Measurements from ENCODE around the gene SEMA3F.

SEMA3F gene

DNA sequence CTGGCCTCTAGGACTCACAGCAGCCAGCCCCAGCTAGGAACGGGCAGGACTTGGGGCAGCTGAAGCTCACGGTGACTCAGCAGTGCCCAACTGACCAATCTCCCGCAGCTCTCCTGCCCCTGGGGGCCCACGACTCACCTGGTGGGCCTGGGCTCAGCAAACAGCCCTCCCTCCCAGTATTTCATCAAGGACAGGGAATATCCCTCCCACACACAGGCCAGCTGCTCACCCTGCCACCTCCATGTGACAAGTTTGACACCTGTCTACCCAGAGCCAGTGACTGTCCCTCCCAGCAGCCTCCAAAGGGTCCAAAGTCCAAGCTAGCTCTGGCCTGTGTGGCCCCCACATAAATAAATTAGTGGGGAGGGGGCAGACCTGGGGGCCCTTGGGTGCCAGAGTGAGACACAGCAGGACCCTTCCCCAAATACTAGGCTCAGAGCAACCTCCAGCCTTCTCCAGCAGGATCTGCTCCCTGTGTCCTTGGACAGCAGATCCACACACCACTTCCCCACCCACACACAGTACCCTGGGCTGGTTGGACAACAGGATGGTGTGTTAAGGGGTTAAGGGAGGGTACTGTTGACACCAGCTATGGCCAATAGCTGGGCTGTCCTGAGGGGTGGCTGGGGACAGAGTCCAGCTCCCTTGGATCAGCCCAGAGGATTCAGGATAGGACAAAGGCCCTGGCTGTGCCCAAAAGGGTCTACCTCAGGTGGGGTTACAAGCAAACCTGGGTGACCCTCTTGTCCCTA, 40.6 kb downstream of the SEMA3F start:
- TF ChIP-seq, protein P1, sequence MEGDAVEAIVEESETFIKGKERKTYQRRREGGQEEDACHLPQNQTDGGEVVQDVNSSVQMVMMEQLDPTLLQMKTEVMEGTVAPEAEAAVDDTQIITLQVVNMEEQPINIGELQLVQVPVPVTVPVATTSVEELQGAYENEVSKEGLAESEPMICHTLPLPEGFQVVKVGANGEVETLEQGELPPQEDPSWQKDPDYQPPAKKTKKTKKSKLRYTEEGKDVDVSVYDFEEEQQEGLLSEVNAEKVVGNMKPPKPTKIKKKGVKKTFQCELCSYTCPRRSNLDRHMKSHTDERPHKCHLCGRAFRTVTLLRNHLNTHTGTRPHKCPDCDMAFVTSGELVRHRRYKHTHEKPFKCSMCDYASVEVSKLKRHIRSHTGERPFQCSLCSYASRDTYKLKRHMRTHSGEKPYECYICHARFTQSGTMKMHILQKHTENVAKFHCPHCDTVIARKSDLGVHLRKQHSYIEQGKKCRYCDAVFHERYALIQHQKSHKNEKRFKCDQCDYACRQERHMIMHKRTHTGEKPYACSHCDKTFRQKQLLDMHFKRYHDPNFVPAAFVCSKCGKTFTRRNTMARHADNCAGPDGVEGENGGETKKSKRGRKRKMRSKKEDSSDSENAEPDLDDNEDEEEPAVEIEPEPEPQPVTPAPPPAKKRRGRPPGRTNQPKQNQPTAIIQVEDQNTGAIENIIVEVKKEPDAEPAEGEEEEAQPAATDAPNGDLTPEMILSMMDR (conservative IDR thresholded peaks at IDR 0.05; ENCODE audit: low read depth, low read length), result no peak
- Histone ChIP-seq H3K4me3 (IDR thresholded peaks at IDR 0.05; ENCODE audit: insufficient read depth, low read depth, low read length) (no peak overlapping the region), H3K79me2 (ENCODE audit: insufficient read depth, low read depth) (no peaks in the 10 kb centered on the region), H3K4me2 (no peak overlapping the region), H4K20me1 (ENCODE audit: insufficient read depth) (no peaks in the 10 kb centered on the region), H3K4me1 (ENCODE audit: low read depth, poor library complexity, severe bottlenecking) (no peaks in the 10 kb centered on the region), H3K27ac (no peak overlapping the region), H3K9ac (no peak overlapping the region), H2AFZ (ENCODE audit: low read depth) (no peak overlapping the region), H3K36me3 (ENCODE audit: insufficient read depth) (no peaks in the 10 kb centered on the region), H3K27me3 (ENCODE audit: insufficient read depth, low read depth) (peaks cover 34% of the 10 kb centered on the region; the same call in 1 of the 2 replicates)

DNA sequence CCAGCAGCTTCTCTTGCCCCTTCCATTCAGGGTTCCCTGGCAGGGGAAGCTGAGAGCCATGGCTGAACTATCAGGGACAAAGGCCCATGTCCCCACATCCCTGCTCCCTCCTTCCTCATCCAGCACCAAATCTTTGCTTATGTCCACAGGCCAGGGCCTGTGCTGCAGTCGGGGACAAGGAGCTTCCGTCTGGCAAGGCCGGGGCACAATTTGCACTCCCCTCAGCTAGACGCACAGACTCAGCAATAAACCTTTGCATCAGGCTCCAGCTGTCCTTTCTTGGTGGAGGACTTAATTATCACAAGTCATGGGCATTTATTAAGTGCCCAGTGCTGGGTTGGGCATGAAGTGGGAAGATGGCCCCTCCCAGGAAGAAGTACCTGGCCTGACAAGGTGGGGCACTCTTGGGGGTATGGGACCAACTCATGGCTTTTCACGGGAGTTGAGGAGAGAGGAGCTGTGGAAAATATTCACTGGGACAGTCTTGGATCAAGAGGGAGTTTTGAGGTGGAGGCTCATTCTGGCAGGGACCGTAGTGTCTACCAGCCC, 41.2 kb downstream of the SEMA3F start:
- no peak overlapping the region for H2AFZ ChIP-seq (ENCODE audit: low read depth)
- no peaks in the 10 kb centered on the region for H3K4me1 ChIP-seq (ENCODE audit: low read depth, poor library complexity, severe bottlenecking)
- no peaks in the 10 kb centered on the region for H3K79me2 ChIP-seq (ENCODE audit: insufficient read depth, low read depth)
- peaks cover 41% of the 10 kb centered on the region; the same call in 1 of the 2 replicates for H3K27me3 ChIP-seq (ENCODE audit: insufficient read depth, low read depth)
- TF ChIP-seq, protein P1 (conservative IDR thresholded peaks at IDR 0.05; ENCODE audit: low read depth, low read length), result no peak
- no peak overlapping the region for H3K27ac ChIP-seq
- no peak overlapping the region for H3K4me3 ChIP-seq (IDR thresholded peaks at IDR 0.05; ENCODE audit: insufficient read depth, low read depth, low read length)
- H3K9ac ChIP-seq, result no peak overlapping the region
- no peak overlapping the region for H3K4me2 ChIP-seq
- H4K20me1 ChIP-seq (ENCODE audit: insufficient read depth), result no peaks in the 10 kb centered on the region
- no peaks in the 10 kb centered on the region for H3K36me3 ChIP-seq (ENCODE audit: insufficient read depth)

DNA sequence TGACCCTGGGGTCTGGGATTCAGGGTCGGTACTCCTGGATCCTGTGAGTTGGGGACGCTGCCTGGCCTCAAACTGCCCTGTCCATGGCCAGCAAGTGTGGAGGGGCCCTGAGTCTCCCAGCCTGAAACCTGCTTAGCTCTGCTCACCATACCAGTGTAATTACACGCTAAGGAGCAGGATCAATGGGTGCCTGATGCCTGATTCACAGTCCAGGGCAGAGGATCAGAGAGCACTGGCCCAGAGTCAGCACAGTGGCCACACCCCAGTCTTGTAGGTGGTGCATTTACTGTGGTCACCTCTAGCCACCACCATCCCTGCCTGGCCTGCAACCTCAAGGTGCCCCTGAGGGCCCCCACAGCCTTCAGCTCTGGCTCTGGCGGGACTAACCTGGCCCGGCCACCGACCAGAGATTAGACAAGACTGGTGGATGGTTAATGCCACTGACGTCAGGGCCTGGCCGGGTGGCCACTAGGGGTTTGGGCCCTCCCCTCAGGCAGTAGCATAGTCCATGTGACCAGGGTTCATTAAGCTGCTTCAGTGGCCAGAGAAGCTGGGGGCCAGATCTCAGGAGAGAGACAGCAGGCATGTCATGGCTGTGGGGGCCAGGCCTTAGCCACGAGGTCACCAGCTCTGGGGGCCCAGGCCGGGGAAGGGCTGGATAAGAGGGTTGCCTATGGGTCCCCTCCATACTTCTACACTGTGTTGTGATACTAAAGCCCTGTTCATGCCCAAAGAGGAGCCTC, 46.6 kb downstream of the SEMA3F start:
- Histone ChIP-seq H3K79me2 (ENCODE audit: insufficient read depth, low read depth) (no peaks in the 10 kb centered on the region), H3K4me3 (IDR thresholded peaks at IDR 0.05; ENCODE audit: insufficient read depth, low read depth, low read length) (no peak overlapping the region), H3K4me1 (ENCODE audit: low read depth, poor library complexity, severe bottlenecking) (no peaks in the 10 kb centered on the region), H3K27me3 (ENCODE audit: insufficient read depth, low read depth) (peaks cover 80% of the 10 kb centered on the region), H3K4me2 (no peak overlapping the region), H3K27ac (no peak overlapping the region), H2AFZ (ENCODE audit: low read depth) (no peak overlapping the region), H3K9ac (no peak overlapping the region), H4K20me1 (ENCODE audit: insufficient read depth) (no peaks in the 10 kb centered on the region), H3K36me3 (ENCODE audit: insufficient read depth) (no peaks in the 10 kb centered on the region)
- TF ChIP-seq, protein P1 (conservative IDR thresholded peaks at IDR 0.05; ENCODE audit: low read depth, low read length), result no peak

DNA sequence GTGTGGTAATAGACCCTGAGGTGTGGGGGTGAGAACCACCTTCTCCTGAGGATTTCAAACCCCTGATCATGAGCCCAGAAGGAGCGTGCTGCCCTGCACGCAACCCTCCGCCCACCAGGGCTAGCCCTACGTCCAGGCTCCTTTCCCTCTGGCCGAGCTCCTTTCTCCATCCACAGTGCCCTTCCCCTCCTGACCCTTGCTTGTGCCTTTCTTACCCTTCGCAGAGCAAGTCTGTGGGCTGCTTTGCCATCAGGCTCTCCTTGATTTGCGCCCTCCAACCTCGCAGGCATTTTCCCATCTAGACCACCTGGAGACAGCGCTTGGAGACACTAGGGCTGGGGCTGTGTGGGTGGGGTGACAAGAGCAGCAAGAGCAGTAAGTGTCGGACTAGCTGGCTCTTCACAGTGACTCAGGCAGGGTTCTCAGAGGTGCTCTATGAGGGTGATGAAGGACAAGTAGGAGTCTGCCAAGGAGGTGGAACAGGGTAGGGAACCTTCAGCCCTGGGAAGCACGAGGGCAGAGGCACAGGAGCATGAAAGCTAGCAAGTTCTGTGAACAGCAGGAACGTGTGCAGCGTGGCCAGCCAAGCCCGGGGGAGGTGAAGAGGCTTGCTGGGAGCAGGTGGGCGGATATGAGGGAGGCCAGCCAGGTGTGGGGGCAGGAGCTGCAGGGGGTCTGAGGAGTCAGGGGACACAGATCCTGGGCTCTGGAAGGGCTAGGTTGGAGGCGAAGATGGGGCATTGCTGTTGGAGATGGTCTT, 47.4 kb downstream of the SEMA3F start:
- Histone ChIP-seq H3K79me2 (ENCODE audit: insufficient read depth, low read depth) (no peaks in the 10 kb centered on the region), H3K27ac (no peak overlapping the region), H2AFZ (ENCODE audit: low read depth) (no peak overlapping the region), H3K4me1 (ENCODE audit: low read depth, poor library complexity, severe bottlenecking) (no peaks in the 10 kb centered on the region), H3K36me3 (ENCODE audit: insufficient read depth) (no peaks in the 10 kb centered on the region), H3K9ac (no peak overlapping the region), H4K20me1 (ENCODE audit: insufficient read depth) (no peaks in the 10 kb centered on the region), H3K4me3 (IDR thresholded peaks at IDR 0.05; ENCODE audit: insufficient read depth, low read depth, low read length) (no peak overlapping the region), H3K27me3 (ENCODE audit: insufficient read depth, low read depth) (peaks cover 75% of the 10 kb centered on the region), H3K4me2 (no peak overlapping the region)
- TF ChIP-seq, protein P1 (conservative IDR thresholded peaks at IDR 0.05; ENCODE audit: low read depth, low read length), result no peak

Data from KMS-11 (cell line).